ENCODE results near the gene FILIP1L.

The FILIP1L gene

DNA sequence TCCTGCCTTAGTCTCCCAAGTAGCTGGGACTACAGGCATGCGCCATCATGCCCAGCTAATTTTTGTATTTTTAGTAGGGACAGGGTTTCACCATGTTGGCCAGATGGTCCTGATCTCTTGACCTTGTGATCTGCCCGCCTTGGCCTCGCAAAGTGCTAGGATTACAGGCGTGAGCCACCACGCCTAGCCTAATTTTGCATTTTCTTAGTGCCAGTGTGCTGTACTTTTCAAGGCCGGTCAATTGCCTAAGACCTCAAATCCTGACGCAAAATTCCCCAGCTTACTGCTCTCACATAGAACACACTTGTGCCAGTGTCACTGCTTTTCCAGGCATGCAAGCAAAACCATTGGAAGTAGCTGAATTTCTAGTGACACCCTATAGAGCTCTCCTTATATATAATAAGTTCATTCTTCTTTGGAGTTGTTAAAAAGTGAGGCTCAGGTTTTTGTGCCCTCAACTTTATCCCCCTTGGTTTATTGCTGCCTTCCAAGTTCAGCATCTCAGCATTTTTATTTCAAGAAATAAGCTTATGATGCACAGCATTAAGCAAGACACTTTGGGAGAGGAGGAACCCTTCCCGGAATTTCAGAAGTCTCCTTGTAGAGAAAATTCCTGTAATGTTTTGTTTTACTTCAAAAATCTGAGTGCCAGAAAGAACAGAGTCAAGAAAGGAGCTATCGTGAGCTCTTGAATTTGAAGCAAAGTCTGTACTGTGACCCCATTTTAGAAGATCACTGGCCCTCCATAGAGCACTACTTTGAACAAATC, 93.2 kb downstream of the FILIP1L start:
- TF ChIP-seq, protein P1, sequence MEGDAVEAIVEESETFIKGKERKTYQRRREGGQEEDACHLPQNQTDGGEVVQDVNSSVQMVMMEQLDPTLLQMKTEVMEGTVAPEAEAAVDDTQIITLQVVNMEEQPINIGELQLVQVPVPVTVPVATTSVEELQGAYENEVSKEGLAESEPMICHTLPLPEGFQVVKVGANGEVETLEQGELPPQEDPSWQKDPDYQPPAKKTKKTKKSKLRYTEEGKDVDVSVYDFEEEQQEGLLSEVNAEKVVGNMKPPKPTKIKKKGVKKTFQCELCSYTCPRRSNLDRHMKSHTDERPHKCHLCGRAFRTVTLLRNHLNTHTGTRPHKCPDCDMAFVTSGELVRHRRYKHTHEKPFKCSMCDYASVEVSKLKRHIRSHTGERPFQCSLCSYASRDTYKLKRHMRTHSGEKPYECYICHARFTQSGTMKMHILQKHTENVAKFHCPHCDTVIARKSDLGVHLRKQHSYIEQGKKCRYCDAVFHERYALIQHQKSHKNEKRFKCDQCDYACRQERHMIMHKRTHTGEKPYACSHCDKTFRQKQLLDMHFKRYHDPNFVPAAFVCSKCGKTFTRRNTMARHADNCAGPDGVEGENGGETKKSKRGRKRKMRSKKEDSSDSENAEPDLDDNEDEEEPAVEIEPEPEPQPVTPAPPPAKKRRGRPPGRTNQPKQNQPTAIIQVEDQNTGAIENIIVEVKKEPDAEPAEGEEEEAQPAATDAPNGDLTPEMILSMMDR (IDR thresholded peaks at IDR 0.05; ENCODE audit: low read depth, low read length) = no peak
- no peak overlapping the region for H3K4me3 ChIP-seq (ENCODE audit: low read depth, low read length)

DNA sequence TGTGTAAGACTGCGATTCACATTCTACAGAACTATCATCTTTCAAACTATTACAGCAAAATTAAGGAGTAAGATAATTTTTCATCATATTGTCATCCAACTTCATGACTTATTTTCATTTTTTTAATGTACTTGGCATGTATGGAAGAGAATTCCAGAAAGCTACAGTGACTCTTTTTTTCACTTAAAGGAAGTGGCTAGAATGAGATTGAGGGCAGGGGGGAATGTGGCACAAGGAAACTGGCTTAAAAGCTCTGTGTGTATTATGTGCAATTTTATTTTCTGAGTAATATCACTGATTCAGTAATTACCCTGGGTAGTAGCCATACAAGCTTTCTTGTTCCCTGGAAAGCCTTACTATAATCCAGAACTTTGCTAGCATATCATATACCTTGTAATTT, 94.6 kb downstream of the FILIP1L start:
- TF ChIP-seq, protein P1 (IDR thresholded peaks at IDR 0.05; ENCODE audit: low read depth, low read length) = no peak

DNA sequence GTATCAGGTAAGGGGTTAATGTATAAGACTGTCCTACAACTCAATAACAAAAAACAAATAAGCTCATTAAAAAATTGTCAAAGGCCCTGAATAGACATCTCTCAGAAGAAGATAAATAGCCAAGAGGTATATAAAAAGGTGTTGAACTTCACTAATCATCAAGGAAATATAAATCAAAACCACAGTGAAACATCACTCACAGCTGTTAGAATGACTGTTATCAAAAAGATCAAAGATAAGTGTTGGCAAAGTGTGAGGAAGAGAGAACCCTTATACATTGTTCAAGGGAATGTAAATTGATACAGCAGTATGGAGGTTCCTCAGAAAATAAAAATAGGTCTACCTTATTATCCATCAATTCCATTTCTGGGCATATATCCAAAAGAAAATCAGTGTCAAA, 95.5 kb downstream of the FILIP1L start:
- H3K4me3 ChIP-seq (ENCODE audit: low read depth, low read length) = no peak overlapping the region
- TF ChIP-seq, protein P1 (IDR thresholded peaks at IDR 0.05; ENCODE audit: low read depth, low read length) = no peak

More for the DNA sequence above, 94.6 kb downstream of the FILIP1L start:
- no peak overlapping the region for H3K4me3 ChIP-seq (ENCODE audit: low read depth, low read length)

DNA sequence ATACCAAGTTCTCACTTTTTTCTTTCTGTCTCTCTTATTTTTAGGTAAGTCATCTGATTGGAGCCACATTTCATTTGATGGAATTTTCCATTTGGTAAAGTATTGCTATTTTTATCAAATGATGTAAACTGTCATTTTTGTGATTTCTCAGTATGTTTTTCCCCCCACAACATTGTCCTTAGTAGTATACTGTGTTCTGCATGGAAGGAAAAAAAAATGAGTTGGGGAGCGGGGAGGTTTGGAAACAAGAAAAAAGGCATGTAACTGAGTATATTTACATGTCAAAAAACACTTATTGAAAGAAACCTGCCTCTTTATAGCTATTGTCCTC, 104.2 kb downstream of the FILIP1L start:
- TF ChIP-seq, protein P1 (IDR thresholded peaks at IDR 0.05; ENCODE audit: low read depth, low read length) = no peak
- no peak overlapping the region for H3K4me3 ChIP-seq (ENCODE audit: low read depth, low read length)

DNA sequence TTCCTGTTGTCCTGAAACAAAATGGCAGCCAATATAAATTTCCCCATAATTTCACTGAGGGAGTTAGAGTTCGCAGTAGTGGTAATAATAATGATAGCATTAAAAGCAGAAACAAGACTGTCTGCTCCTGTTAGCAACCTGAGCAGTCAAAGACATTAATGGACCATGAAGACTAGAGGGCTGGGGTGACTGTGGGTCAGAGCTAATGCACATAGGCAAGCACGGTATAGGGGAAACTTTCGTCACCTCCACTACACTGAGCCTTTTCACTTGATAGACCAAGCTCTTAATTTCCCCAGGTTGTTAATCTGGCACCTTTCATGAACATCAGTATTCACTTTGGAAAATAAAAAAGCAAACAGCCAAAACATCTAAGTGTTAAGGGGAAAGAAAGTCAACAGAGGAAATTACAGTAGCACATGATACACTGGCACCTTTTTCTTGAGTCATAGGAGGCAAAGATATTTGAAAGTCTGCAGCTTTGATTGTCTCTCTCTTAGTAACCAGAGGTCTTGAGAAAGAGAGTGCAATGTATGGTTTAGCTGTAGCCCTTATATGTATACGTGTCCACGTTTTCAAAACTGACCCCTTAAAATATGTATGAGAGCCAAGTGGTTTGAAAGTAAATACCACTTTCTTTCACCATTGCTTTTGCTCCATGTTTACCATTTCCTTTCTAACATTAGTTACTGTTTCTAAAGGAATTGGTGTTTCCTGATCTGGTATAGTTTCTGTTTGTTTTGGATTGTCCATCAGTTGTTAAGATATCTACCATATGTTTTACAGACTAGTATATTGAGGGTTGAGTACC, 104.8 kb downstream of the FILIP1L start:
- TF ChIP-seq, protein P1 (IDR thresholded peaks at IDR 0.05; ENCODE audit: low read depth, low read length) = no peak
- no peak overlapping the region for H3K4me3 ChIP-seq (ENCODE audit: low read depth, low read length)

DNA sequence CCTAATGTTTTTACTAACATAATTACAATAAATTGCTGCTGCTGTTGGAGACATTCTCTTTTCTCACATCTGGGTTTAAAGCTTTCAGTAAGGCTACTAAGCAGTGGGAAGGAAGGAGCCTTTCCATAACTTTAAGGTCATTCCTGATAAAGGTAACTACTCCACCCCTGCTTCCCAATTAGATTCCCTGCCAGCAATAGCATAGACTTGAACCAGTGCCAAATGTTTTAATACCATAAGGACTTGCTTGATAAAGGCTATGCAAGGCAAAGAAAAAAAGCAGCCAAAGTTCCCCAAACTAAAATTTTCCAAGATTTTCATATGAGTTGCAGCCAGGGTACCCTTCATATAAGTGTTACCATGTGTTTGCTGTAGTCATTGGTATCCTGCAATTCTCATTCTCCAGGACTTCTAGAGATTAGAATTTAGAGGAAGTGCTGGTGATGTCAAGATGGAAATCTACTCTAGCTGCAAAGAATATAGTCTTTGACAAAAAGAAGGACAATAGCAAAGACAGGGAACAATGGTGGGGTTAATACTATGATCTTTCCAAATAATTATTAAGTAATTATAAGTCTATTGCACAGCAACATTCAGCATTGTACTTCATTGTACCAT, 106.1 kb downstream of the FILIP1L start:
- no peak overlapping the region for H3K4me3 ChIP-seq (ENCODE audit: low read depth, low read length)
- TF ChIP-seq, protein P1 (IDR thresholded peaks at IDR 0.05; ENCODE audit: low read depth, low read length) = no peak

DNA sequence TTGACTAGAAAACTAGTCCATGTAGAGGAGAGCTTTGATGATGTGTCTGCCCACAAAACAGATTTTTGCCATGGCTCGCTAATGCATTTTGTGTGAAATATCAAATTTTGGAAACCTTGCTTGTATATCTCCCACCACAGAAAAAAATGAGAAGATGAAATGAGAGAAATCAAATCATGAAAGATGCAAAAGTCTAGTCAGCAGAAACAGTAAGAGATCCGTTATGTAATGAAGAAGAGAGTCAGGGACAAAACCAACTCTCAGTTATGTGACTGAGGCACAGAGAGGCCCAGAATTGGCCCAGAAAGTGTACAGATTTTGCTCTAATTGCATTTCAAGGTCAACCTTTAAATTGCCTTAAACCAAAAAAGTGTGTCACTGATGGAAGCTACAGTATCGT, 107.0 kb downstream of the FILIP1L start:
- no peak overlapping the region for H3K4me3 ChIP-seq (ENCODE audit: low read depth, low read length)
- TF ChIP-seq, protein P1 (IDR thresholded peaks at IDR 0.05; ENCODE audit: low read depth, low read length) = no peak

Data from WI38 (cell line).